GM18520 (cell line): ENCODE results near the gene BATF3.
"Not testable (repeated sequence)": the region's sequence is repeated elsewhere in the genome, so short reads cannot be mapped to it uniquely, and the experiment has no call there.

Experiments
- ATAC-seq: cut with Tn5 transposase; IDR thresholded peaks from one replicate; pipeline ENCODE4 v1.9.1; 2021; ENCODE audit not compliant: unreplicated experiment

The BATF3 gene

GRCh38 chr1:212664409-212665199 is 35.0 kb downstream of the BATF3 start:
- no peak for ATAC-seq

- ATAC-seq: not testable (repeated sequence)
Measured at GRCh38 chr1:212658250-212658649, 41.4 kb downstream of the BATF3 start.

GRCh38 chr1:212656730-212657129 is 42.9 kb downstream of the BATF3 start:
- no peak for ATAC-seq

DNA sequence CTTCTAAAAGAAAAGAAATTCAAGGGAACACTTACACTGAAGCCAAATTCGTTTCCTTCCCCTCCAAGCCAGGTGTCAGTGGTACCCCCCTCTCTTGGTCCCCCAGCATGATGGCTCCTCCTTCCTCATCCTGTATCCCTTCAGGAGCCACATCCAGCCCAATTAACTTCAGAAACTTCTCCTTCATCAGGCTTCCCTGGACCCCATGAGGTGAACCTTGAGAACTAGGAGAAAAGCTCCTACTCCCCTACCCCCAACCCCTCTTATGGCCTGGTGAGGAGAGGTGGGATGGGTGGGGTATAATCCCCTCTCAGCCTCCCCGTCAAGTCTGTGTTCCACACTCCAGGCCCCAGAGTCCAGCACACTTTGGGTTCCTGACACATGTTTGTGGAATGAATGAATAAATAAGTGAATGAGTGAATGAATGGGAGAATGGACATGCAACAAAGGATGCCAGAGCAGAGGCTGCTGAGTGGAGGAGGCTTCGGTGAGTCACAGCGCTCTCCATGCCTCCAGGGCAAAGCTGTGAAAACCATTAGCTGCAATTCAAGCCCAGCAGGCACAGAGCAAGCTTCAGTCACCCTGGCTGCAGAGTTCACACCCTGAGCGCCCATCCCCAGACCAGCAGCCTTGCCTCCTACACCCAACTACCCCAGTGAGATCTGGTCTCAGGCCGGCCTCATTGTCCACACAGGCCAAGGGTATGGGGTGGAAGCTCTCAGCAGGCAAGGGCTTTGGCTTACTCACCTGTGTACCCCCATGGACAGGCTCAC is 43.8 kb downstream of the BATF3 start:
- no peak for ATAC-seq

- ATAC-seq: no peak
Measured at GRCh38 chr1:212652609-212653008, 47.0 kb downstream of the BATF3 start.

DNA sequence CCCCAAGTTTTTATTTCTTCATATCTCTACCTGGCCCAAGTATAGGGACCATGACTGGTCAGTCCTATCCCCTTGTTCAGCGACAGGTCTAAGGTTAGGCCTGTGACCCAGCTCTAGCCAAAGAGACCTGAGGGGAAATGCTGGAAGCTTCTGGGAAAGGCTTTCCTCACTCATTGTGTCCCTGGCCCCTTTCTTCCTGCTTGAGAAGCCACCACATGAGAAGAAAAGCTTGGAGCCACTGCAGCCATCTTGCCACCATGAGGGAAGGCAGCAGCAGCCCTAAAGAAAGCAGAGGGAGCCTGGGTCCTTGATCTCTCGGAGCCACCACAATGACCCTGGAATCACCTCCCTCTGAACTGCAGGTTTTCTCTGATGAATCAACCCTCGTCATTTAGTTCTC is 47.7 kb downstream of the BATF3 start:
- no peak for ATAC-seq

- no peak for ATAC-seq
Measured at GRCh38 chr1:212651521-212651920, 48.1 kb downstream of the BATF3 start.

GRCh38 chr1:212650228-212650627 is 49.4 kb downstream of the BATF3 start:
- no peak for ATAC-seq

DNA sequence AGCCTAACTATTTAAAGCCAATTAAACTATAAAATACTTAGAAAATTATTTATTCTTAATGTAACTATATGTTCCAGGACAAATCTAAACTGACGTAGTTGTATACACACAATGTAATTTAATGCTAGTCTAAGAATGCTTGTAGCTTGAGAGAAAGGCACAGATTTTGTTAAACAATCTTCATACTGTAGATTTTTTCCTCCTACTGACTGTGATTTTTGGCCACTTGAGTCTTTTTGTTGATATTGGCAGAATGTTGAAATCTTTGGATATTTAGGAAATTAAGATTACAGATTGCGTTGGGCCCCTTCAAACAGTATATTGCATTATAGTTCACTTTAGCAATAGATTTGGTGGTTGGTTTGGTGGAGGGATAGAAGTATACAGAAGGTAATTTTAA is 50.6 kb downstream of the BATF3 start:
- ATAC-seq: no peak

- ATAC-seq: no peak
Measured at GRCh38 chr1:212648431-212648830, 51.2 kb downstream of the BATF3 start.

- no peak for ATAC-seq
Measured at GRCh38 chr1:212647004-212647403, 52.6 kb downstream of the BATF3 start.

DNA sequence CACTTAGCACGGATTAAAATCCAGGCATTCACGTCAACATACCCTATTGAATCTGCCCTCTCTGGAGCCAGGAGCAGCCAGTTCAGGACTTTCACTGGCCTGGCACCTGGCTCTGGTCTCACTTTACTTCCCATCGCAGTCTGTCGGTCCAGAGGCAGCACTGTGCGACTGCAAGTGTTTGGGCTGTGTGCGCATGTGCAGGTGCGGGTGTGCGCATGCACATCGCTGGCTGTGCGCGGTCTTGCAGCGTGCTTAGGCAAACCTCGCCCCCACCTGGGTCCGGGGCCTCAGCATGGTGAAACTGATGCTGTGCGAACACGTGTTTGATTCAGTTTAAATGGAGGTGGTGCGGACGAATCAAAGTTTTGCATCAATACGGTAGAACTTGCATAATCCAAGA is 53.1 kb downstream of the BATF3 start:
- ATAC-seq: no peak

- no peak for ATAC-seq
Measured at GRCh38 chr1:212645546-212646543, 53.8 kb downstream of the BATF3 start.

DNA sequence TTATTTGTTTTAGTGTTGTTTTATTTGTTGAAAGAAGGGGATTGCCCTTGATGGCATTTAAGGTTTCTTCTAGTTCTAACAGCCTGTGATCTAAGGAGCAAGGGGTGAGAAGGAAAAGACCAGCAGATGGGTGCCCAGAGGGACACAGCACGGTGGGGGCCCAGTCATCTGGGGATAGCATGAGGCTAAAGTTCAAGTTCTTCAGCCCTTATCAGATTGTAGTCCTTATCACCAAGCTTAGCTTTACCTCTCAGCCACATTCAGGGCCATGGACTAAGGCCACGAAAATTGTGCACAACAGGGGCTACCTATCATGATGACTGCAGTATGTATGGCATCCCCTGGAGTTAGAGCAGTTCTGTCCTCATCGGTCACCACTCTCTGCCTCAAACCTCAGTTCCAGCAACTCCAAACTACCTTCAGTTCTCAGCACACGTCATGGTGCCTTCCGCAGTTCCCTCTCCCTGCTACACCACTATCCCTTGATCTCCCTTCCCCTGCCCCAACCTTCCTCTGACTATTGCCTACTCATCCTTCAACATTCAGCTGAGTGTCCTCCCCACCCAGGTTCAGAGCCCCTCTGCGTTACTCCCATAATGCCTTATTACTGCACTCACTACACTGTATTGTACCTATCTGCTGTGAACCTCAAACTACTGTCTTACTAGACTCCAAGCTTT is 54.6 kb downstream of the BATF3 start:
- no peak for ATAC-seq

DNA sequence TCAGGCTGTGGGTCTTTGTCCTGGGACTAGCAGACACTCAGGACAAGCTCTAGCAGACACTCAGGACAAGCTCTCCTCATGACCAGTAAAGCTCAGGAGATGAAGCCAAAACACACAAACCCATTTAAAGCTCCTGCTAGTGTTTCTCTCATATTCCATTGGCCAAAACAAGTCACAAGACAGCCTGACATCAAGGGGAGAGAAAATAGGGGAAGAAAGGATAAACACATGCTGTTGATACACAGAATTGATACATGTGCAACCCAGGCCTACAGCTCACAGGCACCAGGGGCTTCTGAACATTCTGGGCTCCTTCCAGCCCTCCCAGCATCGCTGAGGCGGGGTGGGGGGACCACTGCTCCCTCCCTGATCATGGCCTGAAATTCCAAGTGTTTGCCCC is 55.8 kb downstream of the BATF3 start:
- no peak for ATAC-seq

- ATAC-seq: no peak
Measured at GRCh38 chr1:212641956-212642355, 57.7 kb downstream of the BATF3 start.

DNA sequence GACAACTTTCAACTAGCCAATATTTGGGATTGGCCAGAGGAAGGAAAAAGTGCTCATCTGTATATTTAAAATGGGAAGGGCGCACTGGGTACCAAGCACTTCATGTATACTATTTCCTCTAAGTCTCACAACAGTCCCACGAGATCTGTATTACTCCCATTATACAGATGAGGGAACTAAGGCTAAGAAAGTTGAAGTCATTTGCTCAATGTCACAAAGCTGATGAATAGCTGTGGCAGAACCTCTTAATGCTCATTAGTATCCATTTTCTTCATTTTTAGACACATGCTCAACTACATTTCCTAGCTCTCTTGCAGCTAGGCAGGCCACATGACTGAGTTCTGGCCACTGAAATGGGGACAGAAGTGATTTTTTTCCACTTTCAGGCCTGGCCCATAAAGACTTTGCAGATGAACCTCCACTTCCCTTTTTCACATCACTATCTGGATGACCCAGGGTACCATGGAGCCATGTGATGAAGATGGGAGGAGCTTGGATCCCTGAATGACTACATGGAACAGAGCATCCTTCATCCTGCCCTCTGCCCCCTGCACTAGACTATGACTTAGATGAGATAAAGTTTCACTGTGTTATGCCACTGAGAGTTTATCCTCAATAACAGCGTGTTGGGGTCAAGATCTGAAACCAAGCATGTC is 59.3 kb downstream of the BATF3 start:
- ATAC-seq: no peak

DNA sequence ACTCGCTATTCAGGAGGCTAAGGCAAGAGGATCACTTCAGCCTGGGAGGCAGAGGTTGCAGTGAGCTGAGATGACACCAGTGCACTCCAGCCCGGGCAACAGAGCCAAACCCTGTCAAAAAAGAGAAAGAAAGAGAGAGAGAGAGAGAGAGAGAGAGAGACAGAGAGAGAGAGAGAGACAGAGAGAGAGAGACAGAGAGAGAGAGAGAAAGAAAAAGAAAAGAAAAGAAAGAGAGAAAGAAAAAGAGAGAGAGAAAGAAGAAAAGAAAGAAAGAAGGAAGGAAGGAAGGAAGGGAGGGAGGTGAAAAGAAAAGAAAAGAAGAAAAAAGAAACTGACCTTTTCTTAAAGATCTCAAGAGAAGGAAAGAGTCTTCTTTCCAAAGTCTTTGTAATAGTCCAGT is 60.1 kb downstream of the BATF3 start:
- not testable (repeated sequence) for ATAC-seq

DNA sequence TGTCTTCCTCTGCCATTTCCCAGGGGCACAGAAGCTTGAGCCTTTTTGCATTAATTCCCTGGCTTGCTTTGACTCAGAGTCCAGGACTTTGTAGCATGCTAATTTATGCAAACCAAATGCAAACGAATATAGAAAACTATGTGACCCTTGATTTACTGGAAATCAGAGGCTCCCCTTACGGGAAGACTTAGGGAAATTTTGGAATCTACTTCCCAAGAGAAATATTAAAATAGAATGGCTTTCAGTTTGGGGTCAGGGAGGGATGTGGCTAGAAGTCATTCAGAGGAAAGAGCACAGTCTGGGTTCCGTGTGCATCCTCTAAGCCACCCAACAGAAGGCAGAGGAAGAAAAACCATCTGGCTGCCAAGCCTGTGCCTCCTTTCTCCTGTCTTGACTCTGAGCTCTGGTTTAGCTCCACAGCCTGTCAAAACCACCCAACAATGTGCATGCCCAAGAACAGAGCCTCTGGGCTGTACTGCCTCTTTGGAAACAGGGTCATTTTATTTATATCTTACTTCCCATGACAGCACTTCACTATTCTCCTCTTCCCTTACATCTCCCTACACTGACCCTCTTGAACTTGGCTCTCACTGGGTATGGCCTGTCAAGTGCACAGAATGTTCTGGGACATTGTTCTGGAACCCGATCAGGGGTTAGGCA is 61.0 kb downstream of the BATF3 start:
- ATAC-seq: no peak

GRCh38 chr1:212637902-212638301 is 61.7 kb downstream of the BATF3 start:
- ATAC-seq: no peak
